H9 (cell line): ENCODE measurements around the gene ANK3. TPM values are rescaled to one million over a fixed set of nuclear protein-coding genes. Genes with fewer than 3 reads are reported as not detected.

Experiments used
- DNase-seq: peaks from one replicate; pipeline ENCODE4 v3.0.0-alpha.2; 2017
- H2AFZ ChIP-seq: one replicate; pipeline ENCODE4 v1.6.1; 2013; ENCODE audit warnings: mild to moderate bottlenecking, low read length, control low read depth, moderate library complexity
- H2AK5ac ChIP-seq: 2 replicates; pipeline ENCODE4 v1.6.1; 2013; ENCODE audit warnings: low read length, control low read depth, mixed read lengths; ENCODE audit not compliant: insufficient read length
- H2BK120ac ChIP-seq: one replicate; pipeline ENCODE4 v1.6.1; 2013; ENCODE audit warnings: low read depth, mild to moderate bottlenecking, low read length, control low read depth, inconsistent platforms; ENCODE audit not compliant: poor library complexity, severe bottlenecking
- H2BK12ac ChIP-seq: 2 replicates; pipeline ENCODE4 v1.6.1; 2013; ENCODE audit warnings: low read length, control low read depth, mixed read lengths, low read depth; ENCODE audit not compliant: insufficient read length
- H2BK15ac ChIP-seq: 2 replicates; pipeline ENCODE4 v1.6.1; 2013; ENCODE audit warnings: low read depth, low read length, control low read depth
- H2BK20ac ChIP-seq: one replicate; pipeline ENCODE4 v1.6.1; 2013; ENCODE audit warnings: low read depth, mild to moderate bottlenecking, low read length, control low read depth, inconsistent platforms; ENCODE audit not compliant: poor library complexity, severe bottlenecking
- H2BK5ac ChIP-seq: 2 replicates; pipeline ENCODE4 v1.6.1; 2013; ENCODE audit warnings: low read length, control low read depth, mixed read lengths; ENCODE audit not compliant: insufficient read length
- H3K14ac ChIP-seq: 2 replicates; pipeline ENCODE4 v1.6.1; 2013; ENCODE audit warnings: low read length, control low read depth; ENCODE audit not compliant: insufficient read depth
- H3K18ac ChIP-seq: 2 replicates; pipeline ENCODE4 v1.6.1; 2013; ENCODE audit warnings: low read depth, mild to moderate bottlenecking, mixed read lengths, low read length, control low read depth; ENCODE audit not compliant: insufficient read length
- H3K23ac ChIP-seq: 2 replicates; pipeline ENCODE4 v1.6.1; 2013; ENCODE audit warnings: low read length, control low read depth, mixed read lengths, low read depth; ENCODE audit not compliant: insufficient read length
- H3K23me2 ChIP-seq: 2 replicates; pipeline ENCODE4 v1.6.1; 2013; ENCODE audit warnings: low read depth, mild to moderate bottlenecking, mixed read lengths, low read length, control low read depth; ENCODE audit not compliant: insufficient read length, poor library complexity, severe bottlenecking
- H3K27ac ChIP-seq: 2 replicates; pipeline ENCODE4 v1.5.1; 2013; ENCODE audit warnings: low read length, control low read depth, mixed read lengths, low read depth; ENCODE audit not compliant: insufficient read length
- H3K27me3 ChIP-seq: 2 replicates; pipeline ENCODE4 v1.6.1; 2013; ENCODE audit warnings: low read length, control low read depth, inconsistent platforms; ENCODE audit not compliant: insufficient read depth
- H3K4ac ChIP-seq: 2 replicates; pipeline ENCODE4 v1.6.1; 2013; ENCODE audit warnings: low read depth, mild to moderate bottlenecking, control low read depth, inconsistent platforms, low read length, moderate library complexity
- H3K4me1 ChIP-seq: 2 replicates; pipeline ENCODE4 v1.6.1; 2013; ENCODE audit warnings: low read length, control low read depth, inconsistent platforms; ENCODE audit not compliant: insufficient read depth
- H3K4me2 ChIP-seq: 2 replicates; pipeline ENCODE4 v1.6.1; 2013; ENCODE audit warnings: low read length, control low read depth, mixed read lengths; ENCODE audit not compliant: insufficient read length, insufficient read depth
- H3K56ac ChIP-seq: 2 replicates; pipeline ENCODE4 v1.6.1; 2013; ENCODE audit warnings: low read depth, mild to moderate bottlenecking, mixed read lengths, low read length, control low read depth; ENCODE audit not compliant: insufficient read length
- H3K79me1 ChIP-seq: 2 replicates; pipeline ENCODE4 v1.6.1; 2013; ENCODE audit warnings: low read depth, mild to moderate bottlenecking, moderate library complexity, low read length, control low read depth, inconsistent platforms; ENCODE audit not compliant: insufficient read depth, poor library complexity, severe bottlenecking
- H3K79me2 ChIP-seq: 2 replicates; pipeline ENCODE4 v1.6.1; 2013; ENCODE audit warnings: low read length, control low read depth, inconsistent platforms; ENCODE audit not compliant: insufficient read depth
- H3K9ac ChIP-seq: 2 replicates; pipeline ENCODE4 v1.6.1; 2013; ENCODE audit warnings: low read length, control low read depth, mixed read lengths; ENCODE audit not compliant: insufficient read length; ENCODE audit errors: extremely low read depth
- H3K9me3 ChIP-seq: one replicate; pipeline ENCODE4 v1.6.1; 2013; ENCODE audit warnings: low read depth, low read length, inconsistent platforms; ENCODE audit not compliant: control insufficient read depth
- H3T11ph ChIP-seq: one replicate; pipeline ENCODE4 v1.6.1; 2013; ENCODE audit warnings: mild to moderate bottlenecking, low read length, control low read depth, inconsistent platforms
- H4K20me1 ChIP-seq: one replicate; pipeline ENCODE4 v1.6.1; 2013; ENCODE audit not compliant: control insufficient read depth, insufficient read length, insufficient read depth
- H4K5ac ChIP-seq: 2 replicates; pipeline ENCODE4 v1.6.1; 2013; ENCODE audit warnings: low read depth, mild to moderate bottlenecking, mixed read lengths, low read length, control low read depth; ENCODE audit not compliant: insufficient read length
- H4K8ac ChIP-seq: replicated peaks from 2 replicates; pipeline ENCODE4 v1.6.1; 2013; ENCODE audit warnings: low read length, control low read depth, mixed read lengths, low read depth; ENCODE audit not compliant: insufficient read length
- H4K91ac ChIP-seq: 2 replicates; pipeline ENCODE4 v1.6.1; 2013; ENCODE audit warnings: low read depth, mild to moderate bottlenecking, moderate library complexity, mixed read lengths, low read length, control low read depth; ENCODE audit not compliant: insufficient read length
- H3K27ac Mint-ChIP-seq, 3 experiments: 2 replicates in 2 of 3; 3 replicates in 1 of 3; pipeline ENCODE4 v1.8.0; 2020 to 2021; ENCODE audit warnings: mixed read lengths in 3 of 3, mild to moderate bottlenecking in 1 of 3, moderate library complexity in 1 of 3
- H3K27me3 Mint-ChIP-seq: 2 replicates; pipeline ENCODE4 v1.8.0; 2021; ENCODE audit warnings: low read depth, mild to moderate bottlenecking, moderate library complexity, mixed read lengths
- H3K36me3 Mint-ChIP-seq, 3 experiments: 2 replicates in 2 of 3; 3 replicates in 1 of 3; pipeline ENCODE4 v1.8.0; 2020 to 2021; ENCODE audit warnings: low read depth in 3 of 3, mixed read lengths in 3 of 3; ENCODE audit not compliant: insufficient read depth in 1 of 3
- H3K4me1 Mint-ChIP-seq, 2 experiments: 2 replicates each; pipeline ENCODE4 v1.8.0; 2020; ENCODE audit warnings: mixed read lengths in 2 of 2
- H3K4me3 Mint-ChIP-seq, 2 experiments: 2 replicates in 1 of 2; 3 replicates in 1 of 2; pipeline ENCODE4 v1.8.0; 2020 to 2021; ENCODE audit warnings: mild to moderate bottlenecking in 2 of 2, mixed read lengths in 2 of 2, moderate library complexity in 1 of 2
- H3K9me3 Mint-ChIP-seq, 2 experiments: 2 replicates in 1 of 2; 3 replicates in 1 of 2; pipeline ENCODE4 v1.8.0; 2020; ENCODE audit warnings: mild to moderate bottlenecking in 2 of 2, mixed read lengths in 2 of 2, moderate library complexity in 1 of 2
- WGBS: extraction: QIAGEN DNeasy Blood & Tissue Kit; methylation state at CpG from one replicate; pipeline ENCODE4 v1.1.7; 2013; ENCODE audit warnings: missing lambda C conversion rate, low lambda C conversion rate, mixed read lengths; ENCODE audit not compliant: insufficient read length; ENCODE audit errors: extremely low coverage; 5-methylcytosine and 5-hydroxymethylcytosine counted together
- total RNA-seq: library from RNA; stranded (reverse); gene quantifications from 2 replicates; pipeline ENCODE4 v1.2.1, GENCODE V29; 2021
- TF ChIP-seq, protein P1 (sequence below): fragments of 200-600 bp; sonication (generic); conservative IDR thresholded peaks from 3 replicates; pipeline ENCODE4 v1.8.0; 2021; ENCODE audit warnings: antibody characterized with exemption, mild to moderate bottlenecking

ANK3 gene
- total RNA-seq, 1 experiment from 2014 or later, result 59.6 TPM

DNA sequence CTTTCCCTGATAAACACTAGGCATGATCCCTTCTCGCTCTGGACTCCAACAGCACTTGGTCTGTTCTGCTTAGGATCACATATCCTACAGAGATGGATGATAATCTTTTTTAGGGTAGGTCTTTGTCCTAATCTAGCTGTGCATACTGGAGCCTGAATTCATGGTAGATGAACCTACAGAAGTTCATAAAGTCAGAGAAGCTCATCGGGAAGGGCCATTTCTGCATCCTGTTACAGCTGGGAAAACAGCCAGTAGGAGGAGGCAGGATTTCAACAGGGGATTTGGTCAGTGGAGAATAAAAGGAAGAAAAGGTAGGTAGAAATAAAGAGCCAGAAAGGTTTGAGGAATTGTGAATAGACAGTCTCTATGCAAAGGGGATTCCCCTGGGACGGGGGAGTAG is 101.4 kb downstream of the ANK3 start:
- H3K9me3 Mint-ChIP-seq, result no peaks in the 10 kb centered on the region
- no peaks in the 10 kb centered on the region for H3K36me3 Mint-ChIP-seq
- no peaks in the 10 kb centered on the region for H3K79me2 ChIP-seq
- H3K23ac ChIP-seq, result no peak overlapping the region
- H3K4me1 ChIP-seq, result no peaks in the 10 kb centered on the region
- no CpG with 5 or more reads among the region's 3 CpGs for WGBS
- H3K23me2 ChIP-seq, result no peaks in the 10 kb centered on the region
- no peaks in the 10 kb centered on the region for H3K79me1 ChIP-seq
- H3K27ac ChIP-seq, result no peak overlapping the region
- no peak overlapping the region for H2BK120ac ChIP-seq
- no peak overlapping the region for H3K9ac ChIP-seq
- no peak overlapping the region for H3T11ph ChIP-seq
- no peaks in the 10 kb centered on the region for H3K9me3 ChIP-seq
- H3K27me3 Mint-ChIP-seq, result no peaks in the 10 kb centered on the region
- no peaks in the 10 kb centered on the region for H3K27me3 ChIP-seq
- H3K4me2 ChIP-seq, result no peak overlapping the region
- no peak overlapping the region for H4K91ac ChIP-seq
- peaks cover 7 to 12% of the 10 kb centered on the region in 2 experiments for H3K4me1 Mint-ChIP-seq
- no peaks in the 10 kb centered on the region for H4K20me1 ChIP-seq
- no peak overlapping the region for H4K5ac ChIP-seq
- H2BK15ac ChIP-seq, result no peak overlapping the region
- H3K4ac ChIP-seq, result no peak overlapping the region; the same call in 1 of the 2 replicates
- no peak overlapping the region for H2AFZ ChIP-seq
- no peak overlapping the region for H3K4me3 Mint-ChIP-seq
- peak overlapping the region in 2 of 3 experiments; percentile 20 to 32; a peak in 3 of 7 replicates for H3K27ac Mint-ChIP-seq
- H3K18ac ChIP-seq, result no peak overlapping the region
- no peak overlapping the region for H2AK5ac ChIP-seq
- no peak overlapping the region for H2BK5ac ChIP-seq
- H2BK20ac ChIP-seq, result no peak overlapping the region
- no peak overlapping the region for H4K8ac ChIP-seq
- no peak overlapping the region for H2BK12ac ChIP-seq
- TF ChIP-seq, protein P1, sequence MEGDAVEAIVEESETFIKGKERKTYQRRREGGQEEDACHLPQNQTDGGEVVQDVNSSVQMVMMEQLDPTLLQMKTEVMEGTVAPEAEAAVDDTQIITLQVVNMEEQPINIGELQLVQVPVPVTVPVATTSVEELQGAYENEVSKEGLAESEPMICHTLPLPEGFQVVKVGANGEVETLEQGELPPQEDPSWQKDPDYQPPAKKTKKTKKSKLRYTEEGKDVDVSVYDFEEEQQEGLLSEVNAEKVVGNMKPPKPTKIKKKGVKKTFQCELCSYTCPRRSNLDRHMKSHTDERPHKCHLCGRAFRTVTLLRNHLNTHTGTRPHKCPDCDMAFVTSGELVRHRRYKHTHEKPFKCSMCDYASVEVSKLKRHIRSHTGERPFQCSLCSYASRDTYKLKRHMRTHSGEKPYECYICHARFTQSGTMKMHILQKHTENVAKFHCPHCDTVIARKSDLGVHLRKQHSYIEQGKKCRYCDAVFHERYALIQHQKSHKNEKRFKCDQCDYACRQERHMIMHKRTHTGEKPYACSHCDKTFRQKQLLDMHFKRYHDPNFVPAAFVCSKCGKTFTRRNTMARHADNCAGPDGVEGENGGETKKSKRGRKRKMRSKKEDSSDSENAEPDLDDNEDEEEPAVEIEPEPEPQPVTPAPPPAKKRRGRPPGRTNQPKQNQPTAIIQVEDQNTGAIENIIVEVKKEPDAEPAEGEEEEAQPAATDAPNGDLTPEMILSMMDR, result no peak
- no peak overlapping the region for H3K56ac ChIP-seq
- no peak overlapping the region for H3K14ac ChIP-seq
- DNase-seq, result no peak
